Measurements from ENCODE around the gene KIAA1586.

DNA sequence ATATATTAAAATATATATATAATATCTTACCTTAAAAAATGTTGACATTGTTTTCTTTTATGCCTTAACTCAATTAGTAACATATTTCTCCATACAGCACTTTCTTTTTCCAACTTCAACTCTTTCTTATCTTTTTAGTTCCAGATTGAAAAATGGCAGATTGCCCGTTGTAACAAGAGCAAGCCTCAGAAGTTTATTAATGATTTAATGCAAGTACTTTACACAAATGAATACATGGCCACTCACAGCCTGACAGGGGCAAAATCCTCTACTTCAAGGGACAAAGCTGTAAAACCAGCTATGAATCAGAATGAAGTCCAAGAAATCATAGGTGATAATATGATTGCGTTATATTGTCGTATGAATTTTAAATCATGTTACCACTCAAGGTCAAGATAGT, 29.4 kb upstream of the KIAA1586 start:
- TF ChIP-seq, protein P1, sequence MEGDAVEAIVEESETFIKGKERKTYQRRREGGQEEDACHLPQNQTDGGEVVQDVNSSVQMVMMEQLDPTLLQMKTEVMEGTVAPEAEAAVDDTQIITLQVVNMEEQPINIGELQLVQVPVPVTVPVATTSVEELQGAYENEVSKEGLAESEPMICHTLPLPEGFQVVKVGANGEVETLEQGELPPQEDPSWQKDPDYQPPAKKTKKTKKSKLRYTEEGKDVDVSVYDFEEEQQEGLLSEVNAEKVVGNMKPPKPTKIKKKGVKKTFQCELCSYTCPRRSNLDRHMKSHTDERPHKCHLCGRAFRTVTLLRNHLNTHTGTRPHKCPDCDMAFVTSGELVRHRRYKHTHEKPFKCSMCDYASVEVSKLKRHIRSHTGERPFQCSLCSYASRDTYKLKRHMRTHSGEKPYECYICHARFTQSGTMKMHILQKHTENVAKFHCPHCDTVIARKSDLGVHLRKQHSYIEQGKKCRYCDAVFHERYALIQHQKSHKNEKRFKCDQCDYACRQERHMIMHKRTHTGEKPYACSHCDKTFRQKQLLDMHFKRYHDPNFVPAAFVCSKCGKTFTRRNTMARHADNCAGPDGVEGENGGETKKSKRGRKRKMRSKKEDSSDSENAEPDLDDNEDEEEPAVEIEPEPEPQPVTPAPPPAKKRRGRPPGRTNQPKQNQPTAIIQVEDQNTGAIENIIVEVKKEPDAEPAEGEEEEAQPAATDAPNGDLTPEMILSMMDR (IDR thresholded peaks at IDR 0.05), result no peak
- no peak for TF ChIP-seq POLR2A (IDR thresholded peaks at IDR 0.05)

Data from adrenal gland (tissue), 5 donors.